GM18873 (cell line): Measurements from ENCODE around the gene TM4SF1.

ENCODE experiments used
- ATAC-seq: cut with Tn5 transposase; IDR thresholded peaks from one replicate; pipeline ENCODE4 v1.9.1; 2021; ENCODE audit warnings: mild to moderate bottlenecking, moderate library complexity, moderate number of reproducible peaks; ENCODE audit not compliant: unreplicated experiment, low FRiP score

Gene TM4SF1, protein sequence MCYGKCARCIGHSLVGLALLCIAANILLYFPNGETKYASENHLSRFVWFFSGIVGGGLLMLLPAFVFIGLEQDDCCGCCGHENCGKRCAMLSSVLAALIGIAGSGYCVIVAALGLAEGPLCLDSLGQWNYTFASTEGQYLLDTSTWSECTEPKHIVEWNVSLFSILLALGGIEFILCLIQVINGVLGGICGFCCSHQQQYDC

DNA sequence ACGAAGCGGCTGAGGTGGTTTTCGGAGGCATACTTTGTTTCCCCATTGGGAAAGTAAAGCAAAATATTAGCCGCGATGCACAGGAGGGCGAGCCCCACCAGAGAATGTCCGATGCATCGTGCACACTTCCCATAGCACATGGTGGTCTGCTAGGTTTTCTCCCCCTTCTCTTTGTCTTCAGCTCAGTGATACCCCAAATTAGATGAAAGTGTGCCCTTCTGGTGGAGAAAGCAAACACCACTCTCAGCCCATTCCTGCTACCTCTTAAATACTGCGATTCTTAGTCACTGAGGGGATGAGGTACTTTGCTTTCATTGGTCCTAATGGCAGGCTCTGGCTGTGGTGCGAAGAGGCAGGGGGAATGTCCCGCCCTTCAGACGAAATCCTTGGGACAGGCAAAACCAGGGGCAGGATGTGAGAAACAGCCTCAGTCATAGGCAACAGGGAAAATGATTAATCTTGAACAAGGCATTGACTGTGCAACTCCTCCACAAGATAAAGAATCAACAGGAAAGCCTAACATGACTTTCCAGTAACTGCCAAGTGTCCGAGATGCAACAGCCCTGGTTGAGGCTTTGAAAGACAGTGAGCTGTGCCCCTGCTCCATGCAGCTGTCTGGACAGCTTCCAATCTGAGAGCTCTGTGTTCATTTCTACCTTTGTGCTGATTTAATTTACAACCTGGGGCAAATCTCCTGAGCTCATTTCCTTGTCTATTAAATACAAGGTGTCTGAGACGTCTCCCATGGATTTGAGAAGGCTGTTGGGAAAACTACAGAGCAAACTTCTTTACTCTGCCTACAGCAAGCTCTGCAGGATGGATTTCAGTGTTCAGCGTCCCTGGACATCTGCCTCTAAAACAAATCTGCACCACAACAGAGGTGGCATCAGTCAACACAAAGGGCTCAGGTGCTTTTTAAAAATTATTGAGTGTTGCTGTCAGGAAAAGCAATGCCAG lies at the start of gene TM4SF1:
TM4SF1 (minus strand) TSS at position 242 of the 957 bp plus-strand sequence; CDS start at position 140, 102 bp downstream.
- ATAC-seq: no peak

DNA sequence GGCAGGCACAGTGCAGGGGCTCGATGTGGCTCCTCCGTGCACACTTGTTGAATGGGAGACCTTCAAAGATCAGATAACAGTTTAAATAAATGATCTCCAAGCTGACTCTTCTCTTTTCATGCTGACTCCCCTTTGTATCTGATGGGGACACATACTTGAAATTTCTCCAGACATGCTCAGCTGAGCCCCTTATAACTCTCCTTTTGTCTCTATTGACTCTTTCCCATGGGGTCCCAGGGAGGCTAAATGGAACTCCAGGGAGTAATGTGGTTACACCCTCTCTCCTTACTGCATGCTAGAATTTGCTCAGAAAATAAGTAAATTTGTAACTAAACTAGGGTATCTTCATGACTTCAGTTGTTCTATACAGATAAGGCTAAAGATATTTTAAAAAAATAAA lies 48.9 kb upstream of the TM4SF1 start:
- ATAC-seq: no peak

DNA sequence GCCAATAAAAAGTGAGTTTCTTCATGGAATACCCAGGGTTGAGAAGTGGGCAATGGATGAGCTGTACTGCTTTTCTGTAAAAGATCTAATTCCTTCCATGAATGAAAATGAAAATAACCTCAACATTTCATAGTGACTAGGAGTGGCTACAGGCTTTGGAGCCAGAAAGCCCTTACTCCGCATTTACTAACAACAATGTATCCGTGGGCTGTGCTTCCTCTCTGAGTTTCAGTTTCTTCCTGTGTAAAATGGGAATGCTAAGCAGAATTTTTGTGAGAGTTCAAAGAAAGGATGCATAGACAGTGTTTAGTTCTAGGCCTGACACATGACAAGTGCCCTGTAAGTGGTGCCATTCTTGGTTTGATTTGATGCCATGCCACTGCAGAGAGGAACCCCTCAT lies 47.5 kb upstream of the TM4SF1 start:
- ATAC-seq: no peak

DNA sequence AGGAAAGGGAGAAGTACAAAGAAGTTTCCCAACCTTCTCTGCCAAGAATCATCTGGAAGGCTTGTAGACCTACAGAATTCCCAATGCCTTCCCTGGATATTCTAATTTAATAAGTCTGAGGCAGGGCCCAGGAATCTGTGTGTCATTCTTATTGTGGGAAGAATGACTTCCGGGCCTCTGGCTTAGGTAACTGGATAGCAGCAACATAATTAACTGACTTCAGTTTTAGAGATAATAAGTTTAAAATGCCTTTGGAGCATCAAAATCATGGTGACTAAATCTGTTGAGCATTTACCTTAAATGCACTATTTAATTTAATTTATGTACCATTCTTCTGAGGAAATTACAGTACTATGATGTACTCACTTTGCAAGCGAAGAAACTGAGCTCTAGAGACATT lies 44.3 kb upstream of the TM4SF1 start:
- ATAC-seq: no peak

DNA sequence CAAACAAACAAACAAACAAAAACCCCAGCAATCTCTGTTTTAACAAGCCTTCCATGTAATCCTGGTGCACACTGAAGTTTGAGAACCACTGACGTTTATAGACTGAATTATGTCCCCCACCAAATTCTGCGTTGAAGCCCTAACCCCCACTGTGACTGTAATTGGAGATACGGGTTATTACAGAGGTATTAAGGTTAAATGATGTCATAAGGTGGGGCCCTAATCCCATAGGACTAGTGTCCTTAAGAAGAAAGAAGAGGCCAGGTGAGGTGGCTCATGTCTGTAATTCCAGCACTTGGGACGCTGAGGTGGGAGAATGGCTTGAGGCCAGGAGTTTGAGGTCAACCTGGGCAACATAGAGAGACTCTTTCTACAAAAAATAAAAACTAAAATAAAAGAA lies 42.4 kb upstream of the TM4SF1 start:
- no peak for ATAC-seq

DNA sequence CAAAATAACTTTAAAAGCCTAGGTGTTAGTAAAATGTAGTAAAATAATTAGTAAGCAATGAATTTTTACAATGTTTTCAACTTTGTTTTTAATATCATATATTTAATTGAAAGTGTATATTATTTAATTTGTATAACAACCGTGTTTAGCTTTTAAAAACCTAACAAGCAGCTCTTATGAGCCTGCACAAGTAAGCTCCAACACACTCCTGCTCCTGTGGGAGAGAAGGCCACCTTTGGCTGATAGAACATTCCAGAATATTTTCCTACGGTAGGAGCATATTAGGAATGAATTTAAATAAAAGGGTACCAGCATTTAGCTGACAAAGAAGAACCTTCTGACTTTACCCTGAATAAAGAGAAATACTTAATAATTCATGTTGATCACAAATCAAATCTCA lies 40.3 kb upstream of the TM4SF1 start:
- no peak for ATAC-seq

DNA sequence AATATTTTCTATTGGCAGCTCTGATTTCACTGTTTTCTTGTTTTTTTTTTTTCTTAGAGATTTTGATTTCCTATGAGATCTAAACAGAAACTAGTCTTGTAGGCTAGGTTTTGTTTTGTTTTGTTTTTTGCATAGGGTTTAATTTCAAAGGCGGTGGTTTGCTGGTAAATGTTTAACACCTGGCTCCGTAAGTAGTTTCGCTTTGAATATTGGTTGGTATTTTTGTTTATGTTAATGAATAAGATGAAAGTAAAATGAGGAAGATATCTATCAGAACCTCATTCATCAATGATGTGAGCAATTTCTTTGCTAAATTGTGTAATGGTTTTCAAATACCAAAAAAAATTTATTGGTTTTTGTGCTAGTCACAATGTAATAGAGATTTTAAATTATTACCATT lies 39.7 kb upstream of the TM4SF1 start:
- peak; percentile 75 for ATAC-seq

DNA sequence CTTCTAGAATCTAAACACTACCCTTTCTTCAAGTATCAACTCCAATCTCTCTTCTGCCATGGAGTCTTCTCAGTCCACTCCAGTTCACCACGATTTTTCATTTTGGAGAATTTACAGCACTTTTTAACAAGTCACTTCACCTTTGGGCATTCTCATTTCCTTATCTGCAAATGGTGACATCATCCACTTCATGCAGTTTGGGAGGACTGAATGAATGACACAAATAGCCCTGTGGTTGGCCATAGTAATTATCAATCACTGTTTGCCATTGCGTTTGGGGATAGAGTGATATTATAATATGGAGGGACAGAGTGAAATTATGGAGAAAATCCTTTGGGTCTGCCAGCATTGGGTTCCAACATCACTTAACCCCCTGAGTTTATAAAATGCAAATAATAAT lies 38.0 kb upstream of the TM4SF1 start:
- no peak for ATAC-seq

DNA sequence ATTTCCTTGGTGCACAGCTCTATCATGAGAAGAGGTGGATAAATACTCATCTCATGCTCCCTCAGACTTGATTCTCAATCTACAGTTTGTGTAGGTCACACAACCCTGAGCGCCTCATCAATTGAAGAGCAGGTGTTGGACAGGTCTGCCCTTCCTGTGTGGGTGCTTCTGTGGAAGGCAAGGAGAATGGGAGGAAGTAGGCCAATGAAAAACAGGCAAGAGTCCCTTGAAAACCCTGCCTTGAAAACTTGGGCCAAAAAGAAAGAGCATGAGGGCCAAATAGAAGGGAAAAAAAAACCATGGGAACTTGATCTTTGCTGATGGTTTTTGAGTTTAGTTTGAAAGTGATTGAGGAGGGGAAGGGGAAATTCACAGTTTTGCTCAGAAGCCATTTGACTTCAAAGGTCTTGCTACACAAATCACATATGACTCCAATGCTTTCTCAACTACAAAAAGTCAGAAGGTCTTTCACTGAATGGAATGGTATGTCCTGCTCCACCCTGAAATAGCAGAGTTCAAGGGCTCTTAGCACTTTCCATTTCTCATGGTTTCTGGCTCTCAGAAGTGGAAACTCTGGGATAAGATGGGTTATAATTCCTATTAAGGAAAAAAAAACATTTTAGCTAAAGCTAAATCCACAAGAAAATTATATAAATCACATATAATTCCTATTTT lies 37.2 kb upstream of the TM4SF1 start:
- ATAC-seq: no peak

DNA sequence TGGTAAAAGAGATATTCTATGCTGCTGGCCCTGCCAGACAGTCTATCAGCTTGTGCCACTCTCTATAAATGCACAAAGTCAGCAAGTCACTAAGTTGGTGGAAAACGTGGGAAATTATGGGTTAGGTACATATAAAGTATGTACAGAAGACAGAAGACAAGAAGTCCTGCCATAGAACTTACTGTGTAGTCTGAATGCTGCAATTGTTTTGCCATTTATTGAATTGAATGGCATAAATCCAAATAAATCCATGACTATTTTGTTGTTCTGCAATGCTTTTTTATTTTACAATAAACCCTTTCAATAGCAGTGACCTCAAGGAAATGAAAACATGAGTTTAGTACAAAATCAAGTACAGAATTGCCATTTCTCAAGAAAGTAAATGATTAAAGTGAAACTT lies 34.1 kb upstream of the TM4SF1 start:
- no peak for ATAC-seq

DNA sequence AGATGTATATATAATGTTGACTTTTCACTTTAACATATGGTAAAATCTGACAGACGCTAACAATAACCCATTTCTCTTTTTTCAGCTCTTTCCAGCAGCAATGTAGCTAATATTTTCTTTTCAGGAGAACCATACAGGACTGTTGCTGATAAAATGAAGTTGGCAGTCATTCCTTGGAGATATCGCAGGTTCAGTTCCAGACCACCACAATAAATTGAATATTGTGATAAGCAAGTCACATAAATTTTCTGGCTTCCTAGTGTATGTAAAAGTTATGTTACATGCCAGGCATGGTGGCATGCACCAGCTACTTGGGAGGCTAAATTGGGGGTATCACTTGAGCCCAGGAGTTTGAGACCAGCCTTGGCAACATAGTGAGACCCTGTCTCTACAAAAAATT lies 31.9 kb upstream of the TM4SF1 start:
- ATAC-seq: no peak

DNA sequence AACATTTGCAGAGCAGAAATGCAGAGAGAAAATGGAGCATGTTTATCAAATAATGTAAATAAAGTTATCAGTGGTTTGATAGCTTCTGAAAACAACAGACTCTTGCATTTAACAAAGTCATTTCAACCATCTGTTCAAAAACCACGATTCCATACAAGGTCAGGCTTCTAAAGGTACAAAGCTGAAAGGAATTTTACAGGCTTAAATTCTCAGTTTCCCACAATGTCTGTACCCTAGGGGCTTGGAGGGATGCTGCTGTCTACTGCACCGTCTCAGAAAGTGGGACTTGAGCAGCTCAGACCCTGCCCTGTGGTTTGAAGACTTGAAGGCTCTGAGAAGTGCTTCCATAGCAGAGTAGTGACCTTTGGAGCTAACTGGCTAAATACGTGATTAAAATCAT lies 30.4 kb upstream of the TM4SF1 start:
- ATAC-seq: no peak

DNA sequence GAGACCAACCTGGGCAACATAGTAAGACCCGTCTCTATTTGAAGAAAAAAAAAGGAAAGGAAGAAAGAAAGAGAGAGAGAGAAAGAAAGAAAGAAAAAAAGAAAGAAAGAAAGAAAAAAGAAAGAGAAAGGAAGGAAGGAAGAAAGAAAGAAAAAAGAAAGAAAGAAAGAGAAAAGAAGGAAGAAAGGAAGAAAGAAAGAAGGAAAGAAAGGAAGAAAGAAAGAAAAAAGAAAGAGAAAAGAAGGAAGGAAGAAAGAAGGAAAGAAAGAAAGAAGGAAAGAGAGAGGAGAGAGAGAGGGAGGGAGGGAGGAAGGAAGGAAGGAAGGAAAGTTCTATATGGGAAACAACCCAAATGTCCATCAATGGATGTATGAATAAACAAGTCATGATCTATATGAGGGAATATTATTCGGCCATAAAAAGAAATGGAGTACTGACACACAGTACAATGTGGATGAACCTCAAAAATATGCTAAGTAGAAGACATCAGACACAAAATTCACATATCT lies 28.8 kb upstream of the TM4SF1 start:
- no peak for ATAC-seq

DNA sequence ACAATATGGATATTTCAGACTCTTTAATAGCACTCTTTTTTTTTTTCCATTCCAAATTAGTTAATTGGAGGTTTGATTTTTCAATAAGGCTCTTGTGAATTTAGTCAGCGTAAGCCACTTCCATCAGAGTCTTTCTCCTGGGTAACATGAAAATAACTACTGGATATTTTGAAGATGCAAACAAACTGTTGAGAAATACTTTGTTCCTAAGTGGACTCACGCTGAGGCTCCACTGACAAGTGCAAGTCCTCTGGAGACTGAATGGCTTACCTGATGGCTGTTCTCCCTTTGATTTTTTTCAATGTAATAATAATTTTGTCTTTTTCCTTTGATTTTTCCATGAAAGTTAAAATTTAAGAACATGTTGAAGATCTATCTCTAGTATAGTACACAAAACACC lies 26.0 kb upstream of the TM4SF1 start:
- ATAC-seq: no peak

DNA sequence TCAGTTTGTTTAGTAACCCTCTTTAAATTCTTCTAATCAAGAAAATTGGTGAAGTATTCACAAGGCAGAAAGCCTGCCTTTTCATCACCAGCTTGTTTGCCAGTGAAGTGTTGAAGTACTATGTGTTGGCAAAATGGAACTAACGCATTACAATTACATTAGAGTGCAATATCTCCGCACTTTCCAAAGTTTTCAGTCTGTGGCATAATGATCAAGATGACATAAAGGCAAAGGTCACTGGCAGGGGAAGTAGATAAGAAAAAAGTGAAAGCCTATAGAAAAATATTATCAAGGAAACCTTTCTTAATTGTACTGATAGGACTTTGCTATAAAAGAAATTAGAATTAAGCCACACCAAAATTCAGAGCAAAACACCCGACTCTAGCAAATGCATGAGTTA lies 25.0 kb upstream of the TM4SF1 start:
- ATAC-seq: no peak

DNA sequence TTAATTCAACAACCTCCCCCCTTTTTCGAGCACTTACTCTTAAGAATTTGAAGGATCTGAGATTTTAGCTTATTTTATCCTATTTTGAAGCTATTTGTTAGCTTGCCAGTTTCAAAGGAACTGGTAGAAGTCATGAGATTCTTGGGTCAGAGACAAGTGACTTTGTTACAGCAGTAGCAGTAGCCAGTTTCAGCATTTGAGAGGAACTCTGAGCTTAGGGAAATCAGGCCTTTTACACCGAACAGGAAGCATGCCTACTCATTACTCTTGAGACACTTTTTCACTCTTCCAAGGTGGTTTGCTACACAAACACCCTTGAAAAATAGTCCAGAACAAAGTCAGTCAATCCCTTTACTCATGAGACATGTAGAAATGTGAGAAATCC lies 24.5 kb upstream of the TM4SF1 start:
- no peak for ATAC-seq

DNA sequence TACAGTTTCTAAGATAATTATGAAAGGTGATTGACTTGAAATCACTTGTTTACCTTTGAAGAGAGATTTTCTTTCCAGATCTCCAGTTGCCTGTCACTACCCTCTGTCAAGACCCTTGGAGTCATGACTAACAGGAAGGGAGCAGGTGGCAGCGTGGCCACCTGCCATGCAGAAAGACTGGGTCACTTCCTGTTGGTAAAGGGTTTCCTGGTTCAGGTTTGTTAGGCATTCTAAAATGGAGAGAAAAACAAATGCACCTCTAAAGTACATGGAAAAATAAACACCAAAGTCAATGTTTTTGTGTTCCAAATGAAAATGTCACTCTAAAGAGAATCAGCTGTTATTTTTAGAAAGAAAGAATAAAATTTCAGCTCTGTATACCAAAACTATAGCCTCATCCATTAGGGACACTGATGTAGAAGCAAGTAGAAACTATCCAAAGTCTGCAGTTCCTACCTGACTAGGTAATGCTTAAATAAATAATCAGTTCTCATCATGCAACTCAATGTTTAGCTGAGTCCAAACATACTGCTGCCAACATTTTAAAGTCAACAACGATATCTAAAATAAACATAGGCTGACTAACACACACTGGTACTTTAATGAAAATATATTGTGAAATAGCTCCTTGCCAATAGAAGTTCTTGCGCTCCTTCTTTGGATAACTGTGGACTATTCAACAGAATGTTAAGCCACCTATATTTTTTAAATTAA lies 23.9 kb upstream of the TM4SF1 start:
- ATAC-seq: no peak

DNA sequence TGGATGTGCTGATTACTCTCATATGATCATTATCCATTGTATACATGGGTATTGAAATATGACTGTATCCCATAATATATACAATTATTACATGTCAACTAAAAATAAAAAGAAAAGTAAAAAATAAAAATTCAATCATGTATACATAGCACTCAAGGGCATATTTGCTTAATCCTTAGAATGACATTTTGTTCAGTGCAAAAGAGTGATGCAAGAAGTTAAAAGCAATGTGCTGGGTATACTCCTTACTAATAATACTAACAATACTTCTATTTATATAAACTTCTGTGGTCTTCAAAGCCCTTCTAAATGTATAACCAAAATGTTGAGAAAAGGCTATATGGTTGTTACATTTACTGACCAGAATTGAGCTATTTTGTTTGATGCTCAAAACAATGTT lies 23.2 kb upstream of the TM4SF1 start:
- ATAC-seq: no peak

DNA sequence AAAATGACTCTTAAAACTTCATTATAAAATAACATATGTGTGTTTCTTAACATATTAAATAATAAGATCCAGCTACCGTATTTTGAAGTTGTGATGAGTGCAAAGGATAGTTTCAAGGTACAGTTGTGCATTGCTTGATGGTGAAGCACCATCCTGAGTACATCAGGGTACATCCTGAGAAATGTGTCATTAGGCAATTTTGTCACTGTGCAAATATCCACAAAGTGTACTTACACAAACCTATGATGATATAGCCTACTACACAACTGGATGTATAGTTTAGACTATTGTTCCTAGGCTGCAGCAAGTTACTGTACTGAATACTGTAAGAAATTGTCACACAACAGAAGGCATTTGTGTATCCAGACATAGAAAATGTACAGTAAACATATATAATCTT lies 20.8 kb upstream of the TM4SF1 start:
- ATAC-seq: no peak

DNA sequence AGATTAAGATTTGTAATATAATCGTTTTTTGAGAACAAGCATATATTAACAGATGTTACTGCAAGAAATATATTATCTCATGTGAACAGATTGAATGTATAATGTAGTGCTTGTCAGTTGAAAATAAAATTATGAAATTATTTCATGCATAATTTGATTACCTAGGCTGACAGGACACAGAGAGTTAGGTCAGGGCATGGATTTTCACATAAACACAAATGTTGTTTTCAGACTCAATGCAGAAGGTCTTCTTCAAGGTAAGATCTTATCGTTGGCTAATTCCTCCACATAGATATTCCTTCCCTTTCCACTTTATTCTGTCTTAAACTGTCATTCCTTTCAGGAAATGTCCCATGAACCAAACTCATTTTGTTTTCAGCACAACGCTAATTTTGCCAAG lies 20.1 kb upstream of the TM4SF1 start:
- ATAC-seq: no peak

DNA sequence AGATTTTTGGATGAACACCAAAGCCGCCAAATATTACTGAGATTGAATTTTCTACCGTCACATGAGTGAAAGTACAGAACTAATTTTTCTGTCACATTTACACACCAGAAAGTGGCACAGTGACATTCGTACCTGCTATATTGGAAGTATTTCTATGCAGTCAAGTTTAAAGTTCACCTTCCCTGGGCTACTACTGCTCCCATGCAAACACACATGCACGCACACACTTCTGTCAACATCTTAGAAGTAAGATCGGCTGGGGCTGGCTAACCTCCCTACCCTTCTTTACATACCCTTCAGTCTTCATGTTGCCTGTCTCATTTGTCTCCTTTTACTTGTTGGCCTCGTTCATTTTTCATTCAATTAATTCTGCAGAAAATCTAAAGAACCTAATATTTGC lies 19.0 kb upstream of the TM4SF1 start:
- ATAC-seq: no peak
